GM18870 (cell line): ENCODE measurements around the gene FAM185A.
"Not testable (repeated sequence)": the region's sequence is repeated elsewhere in the genome, so short reads cannot be mapped to it uniquely, and the experiment has no call there.

Experiments used
- ATAC-seq: cut with Tn5 transposase; IDR thresholded peaks from one replicate; pipeline ENCODE4 v1.9.1; 2021; ENCODE audit warnings: moderate library complexity; ENCODE audit not compliant: unreplicated experiment

FAM185A gene

DNA sequence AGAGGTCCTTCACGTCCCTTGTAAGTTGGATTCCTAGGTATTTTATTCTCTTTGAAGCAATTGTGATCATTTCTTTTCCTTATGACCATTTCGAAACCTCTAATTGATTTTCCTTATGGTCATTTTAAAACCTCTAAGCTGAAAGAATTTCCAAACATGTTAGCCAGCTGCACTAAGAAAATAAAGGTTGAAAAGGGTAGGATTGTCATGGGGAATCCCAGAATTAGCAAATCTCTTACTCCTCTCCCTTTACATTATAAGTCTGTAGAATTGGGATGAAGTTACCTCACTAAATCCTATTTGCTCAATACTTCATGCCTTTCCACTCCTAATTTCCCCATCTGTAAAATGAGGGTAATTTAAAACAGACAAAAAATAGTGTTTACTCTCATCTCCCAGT, 79.5 kb downstream of the FAM185A start:
- ATAC-seq: no peak

DNA sequence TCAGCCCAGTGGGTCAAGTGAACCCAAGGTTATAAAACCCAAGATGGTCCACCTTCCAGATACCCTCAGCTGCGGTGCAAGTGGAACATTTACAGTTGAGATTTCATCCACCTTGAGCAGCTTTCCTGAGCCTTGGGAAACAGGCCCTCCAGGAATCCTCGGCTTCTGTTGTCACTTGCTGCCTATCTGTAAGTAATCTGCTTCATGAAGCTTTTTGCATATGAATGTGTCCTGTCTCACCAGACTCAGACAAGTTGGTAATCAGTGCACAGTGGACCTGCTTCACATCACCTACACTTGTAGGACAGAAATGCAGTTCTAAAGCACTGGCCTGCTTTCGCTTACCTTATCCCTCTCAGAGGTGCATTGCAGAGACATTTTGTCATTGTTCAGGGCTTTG, 80.3 kb downstream of the FAM185A start:
- ATAC-seq: no peak

DNA sequence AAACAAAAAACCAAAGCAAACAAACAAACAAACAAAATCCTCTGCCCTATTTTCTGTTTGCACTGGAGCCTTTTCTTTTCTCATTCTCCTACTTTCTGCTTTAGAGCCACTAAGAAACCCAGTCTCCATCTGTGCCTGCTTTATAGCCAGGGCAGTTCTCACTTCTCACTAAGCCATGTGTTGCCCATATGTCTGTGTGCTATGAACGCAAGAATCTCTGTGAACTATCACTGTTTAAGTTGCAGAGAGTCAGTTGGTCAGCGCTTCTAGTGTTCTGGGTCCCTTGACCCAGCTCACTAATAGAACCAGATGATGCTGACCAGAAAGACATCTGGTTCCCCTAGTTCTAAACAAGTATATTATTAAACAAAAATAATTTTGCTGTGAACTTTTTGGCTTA, 81.4 kb downstream of the FAM185A start:
- ATAC-seq: no peak

DNA sequence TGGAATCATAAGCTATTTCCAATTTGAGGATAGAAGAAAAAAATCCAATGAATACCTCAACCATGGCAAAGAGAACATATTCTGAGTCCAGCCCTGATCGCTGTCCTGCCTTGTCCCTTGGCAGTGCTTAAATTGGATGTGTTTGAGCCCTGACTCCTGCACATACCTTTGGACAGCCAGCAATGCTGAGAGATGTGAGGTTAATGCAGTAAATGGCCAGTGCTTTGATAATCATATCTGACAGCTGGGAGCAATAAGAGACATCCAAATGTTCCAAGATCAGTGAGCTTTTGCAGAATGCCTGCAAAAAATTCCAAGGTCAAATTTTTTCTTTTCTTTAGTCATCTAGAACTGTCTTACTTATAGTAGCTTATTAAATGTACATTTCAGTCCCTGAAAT, 83.9 kb downstream of the FAM185A start:
- no peak for ATAC-seq

DNA sequence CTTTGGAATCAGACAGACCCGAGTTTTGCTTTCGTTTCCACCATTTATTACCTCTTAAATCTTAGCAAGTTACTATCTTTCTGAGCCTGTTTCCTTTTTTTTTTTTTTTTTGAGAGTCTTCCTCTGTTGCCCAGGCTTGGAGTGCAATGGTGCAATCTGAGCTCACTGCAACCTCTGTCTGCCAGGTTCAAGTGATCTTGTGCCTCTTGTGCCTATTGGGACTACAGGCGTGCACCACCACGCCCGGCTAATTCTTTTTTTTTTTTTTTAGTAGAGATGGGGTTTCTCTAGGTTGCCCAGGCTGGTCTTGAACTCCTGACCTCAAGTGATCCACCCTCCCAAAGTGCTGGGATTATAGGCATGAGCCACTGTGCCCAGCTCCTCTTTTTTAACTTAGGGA, 84.5 kb downstream of the FAM185A start:
- no peak for ATAC-seq

DNA sequence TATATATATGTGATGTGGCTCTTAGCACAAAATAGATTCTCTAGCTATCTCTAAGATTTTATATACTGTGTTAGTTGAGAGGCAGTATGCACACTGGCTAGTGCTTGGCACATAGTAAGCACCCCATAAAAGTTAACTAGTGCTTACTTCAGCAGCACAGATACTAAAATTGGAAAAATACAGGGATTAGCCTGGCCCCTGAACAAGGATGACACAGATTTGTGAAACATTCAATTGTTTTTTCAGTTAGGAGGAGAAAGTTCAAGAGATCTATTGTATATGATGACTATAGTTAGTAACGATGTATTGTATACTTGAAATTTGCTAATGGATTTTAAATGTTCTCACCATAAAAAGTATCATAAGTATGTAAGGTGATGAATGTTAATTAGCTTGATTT, 85.7 kb downstream of the FAM185A start:
- no peak for ATAC-seq

DNA sequence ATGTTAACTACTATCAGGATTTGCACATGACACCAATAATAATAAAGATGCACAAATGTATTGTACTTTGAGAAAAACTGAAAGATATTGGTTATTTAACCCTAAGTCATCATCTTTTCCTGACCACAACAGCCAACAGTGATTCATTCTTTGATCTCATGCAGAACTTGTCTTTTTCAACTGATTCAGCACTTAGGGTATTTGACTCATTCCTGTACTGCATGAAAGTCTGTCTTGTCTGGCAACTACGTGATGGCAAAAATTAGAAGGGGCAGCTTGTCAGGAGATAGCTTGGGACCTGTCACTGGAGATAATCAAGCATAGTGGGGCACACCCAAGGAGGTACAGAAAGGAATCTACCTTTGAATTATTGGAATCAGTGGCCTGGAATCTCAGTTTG, 86.2 kb downstream of the FAM185A start:
- peak; percentile 95 for ATAC-seq

DNA sequence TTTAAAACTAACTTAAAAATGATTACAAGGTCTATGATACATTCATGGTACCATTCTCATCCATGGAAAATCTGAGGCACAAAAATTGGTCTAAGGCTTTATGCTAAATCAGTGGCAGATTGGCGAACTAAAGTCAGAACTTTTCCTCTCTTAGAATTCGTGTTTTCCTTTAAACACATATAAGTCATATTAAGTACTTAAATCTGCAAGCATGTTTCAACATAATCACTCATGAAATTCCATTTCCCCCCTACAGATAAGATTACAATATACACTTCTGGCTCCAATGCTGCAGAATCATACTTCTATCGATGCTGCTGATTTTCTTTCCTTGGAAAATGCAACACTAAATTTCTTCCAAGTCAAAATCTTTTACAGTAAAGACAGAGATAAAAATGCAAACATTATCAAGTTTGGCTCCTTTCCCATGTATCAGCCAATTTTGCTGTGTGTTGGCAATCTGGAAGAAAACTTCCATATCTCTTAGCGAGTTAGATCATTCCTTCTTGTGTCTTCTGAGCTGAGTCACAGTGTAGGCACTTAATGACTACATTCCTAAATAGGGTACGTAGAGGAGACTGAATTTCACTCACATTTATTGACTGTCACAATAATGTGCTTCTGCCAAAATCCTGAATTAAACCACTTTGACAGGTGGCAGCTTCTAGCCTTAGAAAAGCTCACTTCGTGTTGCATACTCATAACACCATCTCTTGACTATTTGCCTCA, 87.6 kb downstream of the FAM185A start:
- ATAC-seq: no peak

DNA sequence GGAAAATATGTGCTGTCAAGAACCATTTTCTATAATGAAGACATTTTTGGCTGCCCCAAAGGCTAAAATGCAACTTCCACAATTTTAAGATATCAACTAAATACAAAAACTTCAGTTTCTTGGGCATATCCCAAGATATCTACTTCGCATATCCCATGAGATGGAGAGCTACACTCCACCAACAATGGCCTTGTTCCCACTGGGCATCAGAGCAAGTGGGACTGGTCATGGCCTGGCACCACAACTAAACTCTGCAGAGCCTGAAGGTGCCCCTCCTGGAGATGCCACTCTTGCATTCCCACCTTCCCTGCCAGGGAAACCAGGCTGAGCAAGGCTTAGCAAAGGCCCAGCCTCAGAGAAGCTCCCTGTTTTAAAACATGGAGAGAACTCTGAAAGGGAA, 88.2 kb downstream of the FAM185A start:
- no peak for ATAC-seq

DNA sequence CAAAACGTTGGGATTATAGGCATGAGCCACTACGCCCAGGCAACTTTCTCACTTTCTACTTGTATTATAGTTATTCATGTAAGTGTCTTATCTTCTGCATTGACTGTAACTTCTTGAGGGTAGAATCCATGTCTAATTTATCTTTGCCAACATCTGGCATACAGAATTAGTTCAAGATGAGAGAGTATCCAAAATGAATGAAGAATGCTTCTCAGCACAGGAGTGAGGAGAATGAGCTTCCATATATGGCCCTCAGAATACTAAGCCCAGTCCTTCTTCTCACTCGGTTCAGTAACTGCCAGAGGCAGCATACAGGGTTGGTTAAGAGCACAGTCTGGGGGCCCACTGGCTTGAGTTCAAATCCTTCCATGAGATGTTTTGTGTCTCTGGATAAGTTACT, 89.0 kb downstream of the FAM185A start:
- ATAC-seq: no peak

DNA sequence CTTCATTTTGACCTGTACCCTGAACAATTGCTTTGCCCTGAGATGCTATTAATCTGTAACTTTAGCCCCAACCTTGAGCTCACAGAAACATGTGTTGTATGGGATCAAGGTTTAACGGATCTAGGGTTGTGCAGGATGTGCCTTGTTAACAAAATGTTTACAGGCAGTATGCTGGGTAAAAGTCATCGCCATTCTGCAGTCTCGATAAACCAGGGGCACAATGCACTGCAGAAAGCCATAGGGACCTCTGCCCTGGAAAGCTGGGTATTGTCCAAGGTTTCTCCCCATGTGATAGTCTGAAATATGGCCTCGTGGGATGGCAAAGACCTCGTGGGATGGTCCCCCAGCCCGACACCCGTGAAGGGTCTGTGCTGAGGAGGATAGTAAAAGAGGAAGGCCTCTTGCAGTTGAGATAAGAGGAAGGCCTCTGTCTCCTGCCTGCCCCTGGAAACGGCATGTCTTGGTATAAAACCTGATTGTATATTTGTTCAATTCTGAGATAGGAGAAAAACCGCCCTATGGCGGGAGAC, 89.8 kb downstream of the FAM185A start:
- ATAC-seq: not testable (repeated sequence)

DNA sequence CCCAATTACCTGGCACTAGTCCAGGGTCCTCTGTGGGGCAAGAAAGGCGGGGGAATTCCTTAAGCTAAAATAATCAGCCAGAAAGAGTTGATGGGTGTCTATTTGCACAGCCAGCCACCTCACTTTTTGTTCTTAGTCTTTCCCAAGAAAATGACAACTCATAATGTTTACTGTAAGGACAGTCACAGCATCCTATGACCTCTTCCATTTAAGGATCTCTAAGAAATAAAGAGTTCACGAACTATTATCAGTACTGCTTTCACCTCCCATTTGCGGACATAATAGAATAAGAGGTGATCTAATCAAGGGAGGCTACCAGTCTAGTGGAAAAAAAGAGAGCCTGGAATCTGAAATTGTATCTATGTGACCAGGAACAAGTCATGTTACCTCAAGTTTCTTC, 91.6 kb downstream of the FAM185A start:
- ATAC-seq: no peak

DNA sequence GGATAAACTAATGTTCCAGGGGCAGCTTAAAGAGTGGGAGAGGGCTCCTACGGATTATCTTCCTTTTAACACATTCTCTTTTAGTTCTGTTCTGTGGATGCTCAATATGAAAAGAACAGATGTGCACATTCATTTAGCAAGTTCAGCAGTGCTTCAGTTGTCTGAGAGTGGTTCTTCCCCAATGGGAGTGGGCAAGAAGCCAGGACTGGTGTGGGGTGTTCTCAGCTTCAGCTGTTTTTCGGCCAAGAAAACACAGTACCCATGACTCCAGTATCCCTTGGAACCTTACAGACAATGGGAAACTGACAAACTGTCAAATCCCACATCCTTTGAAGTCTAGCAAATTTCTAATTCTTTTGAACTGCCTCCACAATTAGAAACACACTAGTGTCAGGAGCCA, 92.5 kb downstream of the FAM185A start:
- no peak for ATAC-seq

DNA sequence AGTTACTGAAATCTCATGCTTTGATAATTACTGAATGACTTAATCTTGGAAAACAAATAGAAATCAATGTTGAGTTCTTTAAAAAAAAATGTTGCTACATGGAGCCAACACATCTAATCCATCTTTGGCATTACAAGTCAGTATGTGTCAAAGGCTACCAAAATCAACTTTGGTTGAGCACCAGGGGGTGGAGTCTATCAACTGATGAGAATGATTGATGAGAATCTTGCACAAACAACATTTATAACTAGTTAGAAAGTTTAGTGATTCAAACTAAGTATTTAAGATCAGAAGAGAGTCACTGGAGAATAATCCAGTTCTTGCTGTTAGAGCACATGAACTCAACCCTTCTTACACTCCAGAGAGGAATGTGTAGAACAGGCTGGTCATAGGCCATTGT, 93.5 kb downstream of the FAM185A start:
- no peak for ATAC-seq

DNA sequence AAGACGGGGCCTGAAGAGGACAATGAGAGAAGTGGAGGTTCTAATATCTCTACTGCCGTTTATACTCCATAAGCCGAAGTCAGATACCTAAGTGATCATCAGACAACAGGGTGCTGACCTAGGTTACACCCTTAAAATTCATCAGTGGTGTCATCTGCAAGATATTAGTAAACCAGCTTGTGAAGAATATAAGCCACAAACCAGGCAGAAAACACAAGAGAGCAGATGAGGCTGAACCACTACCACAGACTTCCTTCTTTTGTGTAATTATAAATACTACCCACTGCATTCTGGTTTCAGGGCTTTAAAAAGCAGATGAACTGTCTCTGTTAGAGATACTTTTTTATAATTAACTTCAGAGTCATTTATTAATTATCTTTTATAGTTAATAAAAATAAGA, 95.1 kb downstream of the FAM185A start:
- ATAC-seq: peak; percentile 67

DNA sequence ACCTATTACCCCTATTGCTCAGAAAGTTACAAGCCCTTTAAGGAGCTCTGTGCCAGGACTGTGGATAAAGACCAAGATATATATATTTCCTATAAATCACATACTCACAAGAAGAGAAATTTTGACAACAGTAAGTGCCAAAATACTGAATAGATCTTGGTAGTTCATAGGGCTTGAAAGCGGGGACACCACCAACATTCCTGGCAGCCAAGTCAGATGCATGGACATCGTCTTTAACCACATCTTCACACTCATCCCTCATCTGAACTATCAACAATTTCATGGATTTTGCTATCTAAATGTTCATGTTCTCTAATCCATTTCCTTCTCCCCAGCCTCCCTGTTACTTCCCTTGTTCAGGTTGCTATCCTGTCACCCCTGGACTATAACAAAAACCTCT, 96.5 kb downstream of the FAM185A start:
- no peak for ATAC-seq

DNA sequence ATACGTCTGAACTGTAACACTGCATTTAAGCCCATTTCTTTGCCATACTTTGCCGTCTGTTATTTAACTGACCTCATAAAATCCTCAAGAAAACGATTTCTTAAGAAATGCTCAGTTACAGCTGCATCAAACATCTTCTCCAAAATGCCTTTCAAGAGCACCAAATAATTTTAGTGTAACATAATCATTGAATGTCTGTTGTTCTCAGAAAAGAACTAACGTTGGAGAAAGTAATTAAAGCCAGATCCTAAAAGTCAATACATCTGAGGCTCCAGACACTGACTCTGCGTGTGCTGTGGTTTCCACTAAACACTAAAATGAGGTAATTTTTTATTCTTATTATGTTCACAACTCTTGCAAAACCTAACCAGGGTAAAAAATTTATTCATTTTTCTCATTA, 100.3 kb downstream of the FAM185A start:
- no peak for ATAC-seq

DNA sequence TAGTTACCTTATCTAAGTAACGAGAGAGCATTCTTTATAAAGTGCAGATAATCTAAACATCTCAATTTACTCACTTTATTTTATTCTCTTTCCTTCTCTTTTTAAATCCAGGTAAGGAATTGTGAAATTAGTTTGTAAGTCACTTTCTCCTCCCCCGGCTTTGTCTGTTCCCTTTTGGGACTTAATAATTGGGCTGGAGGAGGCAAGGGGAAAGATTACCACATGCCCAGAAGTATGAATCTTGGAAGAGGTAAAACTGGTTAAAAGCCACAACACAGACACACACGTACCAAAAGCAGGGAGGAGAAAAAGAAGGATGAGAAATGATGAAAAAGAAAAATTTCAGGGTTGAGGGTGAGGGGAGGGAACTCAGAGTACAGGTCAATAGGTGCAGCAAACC, 100.7 kb downstream of the FAM185A start:
- ATAC-seq: no peak

DNA sequence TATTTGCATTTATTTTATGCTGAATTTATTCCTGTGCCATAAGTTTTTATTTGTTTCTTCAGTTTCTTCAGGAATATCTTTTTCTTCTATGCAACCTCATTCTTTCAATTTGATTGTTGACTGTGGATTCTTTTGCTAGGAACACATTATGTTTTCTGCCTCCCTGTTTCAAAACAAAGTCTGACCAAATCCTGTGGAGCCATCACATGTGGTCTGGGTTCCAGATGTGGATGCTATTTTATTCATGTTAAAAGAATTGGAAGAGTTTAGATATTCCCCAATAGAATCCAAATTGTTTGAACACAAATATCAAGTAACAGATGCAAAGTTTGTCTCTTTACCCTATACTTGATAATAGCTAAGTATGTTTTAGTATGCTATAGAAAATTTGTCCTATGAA, 107.2 kb downstream of the FAM185A start:
- no peak for ATAC-seq
